ENCODE measurements around the gene FAM168A. TPM values are rescaled to one million over a fixed set of nuclear protein-coding genes. Genes with fewer than 3 reads are reported as not detected.

The FAM168A gene
- total RNA-seq, 1 donor from 2014 or later = 52.2 TPM

DNA sequence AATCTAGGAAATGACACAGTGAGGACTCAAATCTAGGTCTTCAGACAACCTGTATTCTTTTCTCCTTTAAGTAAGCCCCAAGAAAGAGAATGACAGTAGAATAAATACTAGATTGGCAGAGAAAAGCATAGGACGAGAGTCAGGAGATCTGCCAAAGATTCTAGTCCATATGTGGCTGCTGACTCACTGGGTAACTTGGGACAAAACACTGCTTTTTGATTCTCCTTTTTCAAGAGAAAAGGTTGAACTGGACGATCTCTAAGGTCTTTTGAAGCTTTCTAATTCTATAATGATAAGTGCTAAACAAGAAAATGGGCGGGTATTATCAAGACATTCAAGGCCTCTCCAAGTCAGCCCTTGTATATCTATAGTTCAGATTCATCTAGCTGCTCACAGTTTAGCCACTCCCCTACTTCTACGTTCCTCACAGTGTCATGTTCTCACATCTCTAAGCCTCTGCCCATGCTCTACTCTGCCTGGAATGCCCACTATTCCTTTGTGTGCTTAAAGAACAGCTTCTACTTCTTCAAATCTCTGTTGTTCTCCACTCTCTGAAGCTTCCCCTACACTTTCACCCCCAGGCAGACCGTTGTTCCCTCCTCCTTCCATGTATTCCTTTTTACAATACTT, 168.7 kb downstream of the FAM168A start:
- H3K27ac Mint-ChIP-seq (ENCODE audit: unreplicated experiment) = peak overlapping the region; percentile 71
- TF ChIP-seq, protein P1, sequence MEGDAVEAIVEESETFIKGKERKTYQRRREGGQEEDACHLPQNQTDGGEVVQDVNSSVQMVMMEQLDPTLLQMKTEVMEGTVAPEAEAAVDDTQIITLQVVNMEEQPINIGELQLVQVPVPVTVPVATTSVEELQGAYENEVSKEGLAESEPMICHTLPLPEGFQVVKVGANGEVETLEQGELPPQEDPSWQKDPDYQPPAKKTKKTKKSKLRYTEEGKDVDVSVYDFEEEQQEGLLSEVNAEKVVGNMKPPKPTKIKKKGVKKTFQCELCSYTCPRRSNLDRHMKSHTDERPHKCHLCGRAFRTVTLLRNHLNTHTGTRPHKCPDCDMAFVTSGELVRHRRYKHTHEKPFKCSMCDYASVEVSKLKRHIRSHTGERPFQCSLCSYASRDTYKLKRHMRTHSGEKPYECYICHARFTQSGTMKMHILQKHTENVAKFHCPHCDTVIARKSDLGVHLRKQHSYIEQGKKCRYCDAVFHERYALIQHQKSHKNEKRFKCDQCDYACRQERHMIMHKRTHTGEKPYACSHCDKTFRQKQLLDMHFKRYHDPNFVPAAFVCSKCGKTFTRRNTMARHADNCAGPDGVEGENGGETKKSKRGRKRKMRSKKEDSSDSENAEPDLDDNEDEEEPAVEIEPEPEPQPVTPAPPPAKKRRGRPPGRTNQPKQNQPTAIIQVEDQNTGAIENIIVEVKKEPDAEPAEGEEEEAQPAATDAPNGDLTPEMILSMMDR (IDR thresholded peaks at IDR 0.05) = no peak
- H3K4me1 Mint-ChIP-seq (ENCODE audit: unreplicated experiment) = peaks cover 21% of the 10 kb centered on the region
- H3K9me3 Mint-ChIP-seq (ENCODE audit: unreplicated experiment) = no peaks in the 10 kb centered on the region
- no peaks in the 10 kb centered on the region for H3K36me3 Mint-ChIP-seq (ENCODE audit: unreplicated experiment)
- no peak overlapping the region for H3K4me3 Mint-ChIP-seq (ENCODE audit: unreplicated experiment)
- no peaks in the 10 kb centered on the region for H3K27me3 Mint-ChIP-seq (ENCODE audit: unreplicated experiment)
- no peak for DNase-seq (ENCODE audit: extremely low spot score, unreplicated experiment)

DNA sequence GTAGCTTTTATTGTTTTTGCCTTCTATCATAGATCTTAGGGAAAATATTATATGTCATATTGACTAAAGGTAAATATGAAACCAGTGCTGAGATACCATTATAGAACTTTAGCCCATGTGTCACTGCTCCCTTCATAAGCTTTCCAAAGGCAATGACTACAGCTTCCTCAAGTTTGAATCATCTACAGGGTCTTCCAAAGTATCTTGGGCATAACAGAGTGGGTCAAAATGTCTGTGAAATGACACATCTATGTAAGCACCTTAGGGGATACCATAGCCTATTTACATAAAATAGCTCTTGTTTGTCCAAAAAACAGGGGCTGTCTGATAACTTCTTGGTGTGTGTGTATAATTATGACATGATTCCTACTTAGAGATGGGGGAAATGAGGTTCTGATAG, 169.2 kb downstream of the FAM168A start:
- no peak for DNase-seq (ENCODE audit: extremely low spot score, unreplicated experiment)
- no peak overlapping the region for H3K27ac Mint-ChIP-seq (ENCODE audit: unreplicated experiment)
- H3K4me3 Mint-ChIP-seq (ENCODE audit: unreplicated experiment) = no peak overlapping the region
- TF ChIP-seq, protein P1 (IDR thresholded peaks at IDR 0.05) = no peak
- no peaks in the 10 kb centered on the region for H3K36me3 Mint-ChIP-seq (ENCODE audit: unreplicated experiment)
- H3K4me1 Mint-ChIP-seq (ENCODE audit: unreplicated experiment) = peaks cover 21% of the 10 kb centered on the region
- no peaks in the 10 kb centered on the region for H3K27me3 Mint-ChIP-seq (ENCODE audit: unreplicated experiment)
- H3K9me3 Mint-ChIP-seq (ENCODE audit: unreplicated experiment) = no peaks in the 10 kb centered on the region

DNA sequence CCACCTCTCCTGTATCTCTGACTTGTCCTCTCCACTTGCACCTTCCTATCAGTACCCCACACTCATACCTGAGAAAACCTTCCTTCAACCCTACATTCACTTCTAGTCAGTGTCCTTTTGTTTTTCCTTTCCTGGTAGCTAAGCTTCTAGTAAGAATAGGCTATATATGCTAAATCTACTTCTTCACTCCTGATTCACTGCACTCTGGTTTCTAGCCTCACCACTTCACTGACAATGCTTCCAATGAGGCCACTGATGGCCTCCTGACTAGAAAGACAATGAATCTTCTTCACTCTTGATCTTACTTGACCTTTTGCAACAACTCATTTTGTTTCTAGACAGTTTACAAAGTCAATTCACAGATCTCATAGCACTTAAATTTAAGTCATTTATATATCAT, 169.7 kb downstream of the FAM168A start:
- Mint-ChIP-seq H3K36me3 (ENCODE audit: unreplicated experiment) (no peaks in the 10 kb centered on the region), H3K27ac (ENCODE audit: unreplicated experiment) (no peak overlapping the region), H3K9me3 (ENCODE audit: unreplicated experiment) (no peaks in the 10 kb centered on the region), H3K27me3 (ENCODE audit: unreplicated experiment) (no peaks in the 10 kb centered on the region), H3K4me1 (ENCODE audit: unreplicated experiment) (peaks cover 21% of the 10 kb centered on the region), H3K4me3 (ENCODE audit: unreplicated experiment) (no peak overlapping the region)
- no peak for DNase-seq (ENCODE audit: extremely low spot score, unreplicated experiment)
- TF ChIP-seq, protein P1 (IDR thresholded peaks at IDR 0.05) = no peak

DNA sequence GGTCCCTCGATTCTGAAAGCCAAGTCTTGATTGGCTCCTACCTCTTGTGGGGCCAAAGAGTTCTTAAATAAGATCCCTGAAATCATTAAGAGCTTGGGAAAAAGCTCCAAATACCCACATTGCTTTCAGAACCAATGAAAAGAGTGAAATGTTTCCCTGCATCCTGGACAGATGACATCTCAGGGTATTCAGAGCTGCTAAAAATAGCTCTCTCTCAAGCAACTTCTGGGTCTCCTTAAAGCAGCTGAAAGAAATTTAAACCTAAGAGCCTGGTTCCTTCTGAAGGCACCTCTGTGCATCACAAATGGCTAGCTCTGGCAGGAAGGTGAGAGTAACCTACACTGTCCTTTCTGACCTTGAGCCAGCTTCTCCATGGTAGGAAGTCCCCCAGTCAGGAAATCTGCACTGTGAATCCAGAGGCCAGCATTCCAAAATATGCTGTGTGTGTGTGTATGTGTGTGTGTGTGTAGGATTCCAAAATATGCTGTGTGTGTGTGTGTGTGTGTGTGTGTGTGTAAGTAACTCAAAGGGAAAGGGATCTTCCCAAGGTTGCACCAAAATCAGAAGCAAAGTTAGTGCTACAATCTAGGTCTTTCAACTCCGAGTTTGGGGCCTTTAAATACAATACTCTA, 171.6 kb downstream of the FAM168A start:
- TF ChIP-seq, protein P1 (IDR thresholded peaks at IDR 0.05) = no peak
- Mint-ChIP-seq H3K9me3 (ENCODE audit: unreplicated experiment) (no peaks in the 10 kb centered on the region), H3K36me3 (ENCODE audit: unreplicated experiment) (no peaks in the 10 kb centered on the region), H3K4me1 (ENCODE audit: unreplicated experiment) (peaks cover 21% of the 10 kb centered on the region), H3K4me3 (ENCODE audit: unreplicated experiment) (no peak overlapping the region), H3K27ac (ENCODE audit: unreplicated experiment) (no peak overlapping the region), H3K27me3 (ENCODE audit: unreplicated experiment) (no peaks in the 10 kb centered on the region)
- no peak for DNase-seq (ENCODE audit: extremely low spot score, unreplicated experiment)

DNA sequence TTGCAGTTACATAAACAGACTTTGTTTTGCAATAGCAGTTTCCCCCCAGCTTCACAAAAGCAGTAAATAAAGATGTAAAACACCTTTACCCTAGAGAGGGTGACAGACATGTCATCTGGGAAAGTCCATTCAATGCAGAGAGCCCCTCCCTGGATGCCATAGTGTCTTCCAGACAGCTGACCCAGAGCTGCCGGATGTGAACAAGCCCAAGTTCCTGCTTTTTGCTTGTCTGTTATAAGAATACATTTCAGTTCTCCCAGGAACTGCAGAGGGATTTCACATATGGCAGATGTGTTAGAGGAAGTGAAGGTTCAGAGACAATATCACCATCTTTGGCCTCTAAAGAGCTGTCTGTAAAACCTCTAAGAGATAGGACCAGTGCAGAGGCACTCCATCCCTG, 172.8 kb downstream of the FAM168A start:
- Mint-ChIP-seq H3K4me3 (ENCODE audit: unreplicated experiment) (no peak overlapping the region), H3K27ac (ENCODE audit: unreplicated experiment) (no peak overlapping the region), H3K27me3 (ENCODE audit: unreplicated experiment) (no peaks in the 10 kb centered on the region), H3K36me3 (ENCODE audit: unreplicated experiment) (no peaks in the 10 kb centered on the region), H3K4me1 (ENCODE audit: unreplicated experiment) (peaks cover 21% of the 10 kb centered on the region), H3K9me3 (ENCODE audit: unreplicated experiment) (no peaks in the 10 kb centered on the region)
- DNase-seq (ENCODE audit: extremely low spot score, unreplicated experiment) = no peak
- TF ChIP-seq, protein P1 (IDR thresholded peaks at IDR 0.05) = no peak

All from osteocyte (in vitro differentiated cells).